Measurements from ENCODE around the gene AQP3. TPM values are rescaled to one million over a fixed set of nuclear protein-coding genes. Genes with fewer than 3 reads are reported as not detected.

Gene AQP3
- total and polyA plus RNA-seq, 2 of the 13 experiments (the other 11 are each of a cell fraction or from before 2014, with no cell fraction given) = 1.4 to 5.5 TPM

- no peak for TF ChIP-seq DMAP1 (CRISPR knock-in tag; IDR thresholded peaks at IDR 0.05)
- TF ChIP-seq CCDC6 (CRISPR knock-in tag; IDR thresholded peaks at IDR 0.05) = no peak
- no peak for TF ChIP-seq ZNF431 (CRISPR knock-in tag; IDR thresholded peaks at IDR 0.05; ENCODE audit: borderline replicate concordance, low read depth)
- no peak for TF ChIP-seq ZNF326 (CRISPR knock-in tag; IDR thresholded peaks at IDR 0.05; ENCODE audit: borderline replicate concordance)
Observed at GRCh38 chr9:33414268-33414667, 33.1 kb downstream of the AQP3 start (continued).

- FAIRE-seq (no peak), DNase-seq (ENCODE audit: low spot score) (no peak), ATAC-seq (no peak)
- TF ChIP-seq TCF7L2 (IDR thresholded peaks at IDR 0.05; ENCODE audit: low read depth, low read length) (no peak), RNF219 (CRISPR knock-in tag; IDR thresholded peaks at IDR 0.05) (no peak), ZNF572 (CRISPR knock-in tag; IDR thresholded peaks at IDR 0.05) (no peak), ZNF17 (CRISPR knock-in tag; IDR thresholded peaks at IDR 0.05) (no peak), NFYC (CRISPR knock-in tag; IDR thresholded peaks at IDR 0.05) (no peak), ZNF292 (CRISPR knock-in tag; IDR thresholded peaks at IDR 0.05; ENCODE audit: borderline replicate concordance, low read depth) (no peak), ZNF605 (CRISPR knock-in tag; IDR thresholded peaks at IDR 0.05) (no peak), PLRG1 (conservative IDR thresholded peaks at IDR 0.05) (no peak), RBAK (CRISPR knock-in tag; IDR thresholded peaks at IDR 0.05) (no peak), ZNF580 (CRISPR knock-in tag; IDR thresholded peaks at IDR 0.05; ENCODE audit: borderline replicate concordance, low read depth) (no peak)
- ChIA-PET CTCF (ENCODE audit: low intra/inter-chr PET ratio, low total read pairs) (no interaction called here), POLR2A (no interaction called here)
- H3K4me1 ChIP-seq (ENCODE audit: insufficient read depth, low read length) = peaks cover 16% of the 10 kb centered on the region
- no peak overlapping the region for H3K9ac ChIP-seq (ENCODE audit: insufficient read depth, low read depth, low read length)
- H3K4me3 ChIP-seq (replicated peaks in 1 of 3; ENCODE audit: insufficient read depth in 1 of 3, low read depth in 2 of 3, low read length in 3 of 3) = no peak overlapping the region
- intact Hi-C loops (cut with micrococcal nuclease; ENCODE audit: unreplicated experiment) = no loop called here
- no peaks in the 10 kb centered on the region for H3K79me2 ChIP-seq (ENCODE audit: insufficient read depth, low read length)
- no TSS peak for BruUV-seq (replicated peaks)
- H3K9me3 ChIP-seq (ENCODE audit: low read length) = no peaks in the 10 kb centered on the region
- H3K36me3 ChIP-seq (replicated peaks in 1 of 2; ENCODE audit: control insufficient read depth in 1 of 2, insufficient read depth in 2 of 2, low read length in 2 of 2) = no peaks in the 10 kb centered on the region
- H3K4me2 ChIP-seq (ENCODE audit: low read depth, low read length) = no peak overlapping the region
- in situ Hi-C loops (cut with HindIII; ENCODE audit: extremely low pct_ligation_motif_present, low pct_unique_long_range_greater_than_20kb) = loop anchor here (5.0 kb wide), 1 partner anchor 39 kb away; the partner anchor contains the start of gene AQP3
- 75% methylated on average over 1 of the region's 5 CpGs for WGBS (ENCODE audit: low lambda C conversion rate)
- H4K20me1 ChIP-seq (ENCODE audit: insufficient read depth, low read length) = no peaks in the 10 kb centered on the region
- peaks cover 7 to 42% of the 10 kb centered on the region in 2 experiments; a peak in 4 of 5 replicates for H3K27me3 ChIP-seq (ENCODE audit: control insufficient read depth in 1 of 2, insufficient read depth in 2 of 2, low read length in 2 of 2)
- H2AFZ ChIP-seq (ENCODE audit: low read length) = no peak overlapping the region
- H3K27ac ChIP-seq (ENCODE audit: extremely low read length, insufficient read depth, low read length) = no peak overlapping the region
Observed at GRCh38 chr9:33408087-33408486, 39.3 kb downstream of the AQP3 start.

Measured in HepG2 (cell line).